ENCODE results near the gene HSPA12A.

The HSPA12A gene

DNA sequence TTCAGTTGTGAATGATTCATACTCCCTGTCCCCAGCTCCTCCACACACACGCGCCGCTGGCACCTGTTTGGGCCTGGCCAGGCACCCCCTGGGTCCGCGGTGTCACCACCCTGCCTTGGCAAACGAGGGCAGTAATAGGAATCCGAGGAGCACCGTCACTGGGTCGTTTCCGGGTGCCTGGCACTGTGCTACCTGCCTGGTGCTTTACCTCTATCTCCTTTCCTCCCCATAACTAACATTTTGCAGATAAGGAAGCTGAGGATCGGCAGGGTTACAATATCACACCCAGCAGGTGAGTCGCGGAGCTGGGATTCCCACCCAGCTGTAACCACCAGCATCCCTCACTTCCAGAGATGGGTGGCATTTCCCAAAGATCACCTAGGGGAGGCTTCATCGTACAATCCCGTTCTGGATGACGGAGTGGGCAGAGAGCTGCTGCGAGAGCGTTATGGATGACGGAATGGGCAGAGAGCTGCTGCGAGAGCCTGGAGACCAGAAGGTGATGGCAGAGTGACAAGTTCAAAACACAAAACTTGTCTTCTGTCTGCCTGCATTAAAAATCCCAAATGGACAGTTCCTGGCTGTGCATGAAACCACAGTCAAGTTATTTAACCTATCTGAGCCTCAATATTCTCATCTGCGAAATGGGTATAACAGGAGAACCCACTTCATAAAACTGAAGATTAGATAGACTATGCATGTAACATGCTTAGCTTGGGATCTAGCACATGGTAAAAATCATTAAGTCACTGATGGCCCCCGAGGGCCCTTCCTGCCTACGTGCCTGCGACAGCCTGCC is 1.1 kb upstream of the HSPA12A start:
- DNase-seq = no peak

DNA sequence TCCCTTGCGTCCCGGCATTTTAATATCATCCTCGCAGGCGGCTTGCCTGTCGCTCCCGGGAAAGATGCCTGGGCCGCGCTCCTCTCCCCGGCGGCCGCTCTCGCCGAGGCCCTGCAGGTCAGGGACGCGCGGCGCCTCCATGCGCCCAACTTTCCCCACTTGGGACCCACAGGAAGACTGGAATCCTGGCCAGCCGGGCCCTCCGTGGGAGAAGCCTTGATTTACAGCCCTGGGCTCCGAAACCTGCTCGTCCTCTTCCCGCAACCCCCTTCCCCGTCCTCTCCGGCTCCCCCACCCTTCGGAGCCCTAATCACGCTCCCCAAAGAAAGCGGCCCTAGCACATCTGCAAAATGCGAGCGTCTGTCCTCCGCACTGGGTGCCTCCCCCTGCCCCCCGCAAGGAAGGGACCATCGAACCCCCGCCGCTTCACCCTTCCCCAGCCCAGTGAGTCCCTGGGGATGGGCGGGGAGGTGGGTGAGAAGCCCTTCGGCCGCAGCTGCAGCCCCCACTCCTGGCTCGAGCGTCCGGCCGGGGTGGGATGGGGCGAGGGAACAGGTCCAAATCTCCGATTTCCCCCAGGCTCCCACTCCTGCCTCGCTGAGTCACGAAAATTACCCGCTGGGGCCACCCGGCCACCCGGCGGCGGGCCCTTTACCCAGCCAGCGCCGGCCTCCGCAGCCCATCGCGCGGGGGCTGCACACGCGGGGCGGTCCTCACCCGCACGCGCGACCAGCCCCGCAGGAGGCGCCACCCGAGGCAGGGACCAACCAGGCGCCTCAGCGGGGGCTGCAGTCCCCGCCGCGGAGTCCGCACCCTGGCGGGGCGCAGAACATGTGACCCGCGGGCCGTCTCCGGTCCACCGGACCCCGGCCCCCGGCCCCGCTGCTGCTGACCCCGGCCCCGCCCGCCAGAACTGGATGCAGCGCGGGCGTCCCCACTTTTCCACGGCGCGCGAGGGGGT is 695 bp downstream of the HSPA12A start:
- DNase-seq = no peak

DNA sequence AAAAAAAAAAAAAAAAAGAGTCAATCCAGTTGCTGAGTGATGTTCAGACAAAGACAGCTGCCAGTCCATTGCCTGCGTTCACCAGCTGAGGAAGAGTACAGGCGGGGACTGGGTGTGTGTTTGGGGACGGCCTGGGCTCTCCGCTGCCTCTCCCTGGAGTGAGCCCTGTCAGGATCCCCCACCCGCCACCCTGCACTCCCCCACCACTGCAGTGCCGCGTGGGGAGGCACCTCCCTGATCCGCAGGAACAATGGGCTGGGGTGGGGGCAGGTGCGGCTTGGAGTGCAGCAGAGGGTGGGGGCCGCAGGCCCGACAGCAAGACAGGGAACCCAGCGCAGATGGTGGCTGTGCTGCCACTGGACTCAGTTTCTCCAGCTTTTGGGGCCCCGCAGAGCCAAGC is 1.4 kb downstream of the HSPA12A start:
- no peak for DNase-seq

DNA sequence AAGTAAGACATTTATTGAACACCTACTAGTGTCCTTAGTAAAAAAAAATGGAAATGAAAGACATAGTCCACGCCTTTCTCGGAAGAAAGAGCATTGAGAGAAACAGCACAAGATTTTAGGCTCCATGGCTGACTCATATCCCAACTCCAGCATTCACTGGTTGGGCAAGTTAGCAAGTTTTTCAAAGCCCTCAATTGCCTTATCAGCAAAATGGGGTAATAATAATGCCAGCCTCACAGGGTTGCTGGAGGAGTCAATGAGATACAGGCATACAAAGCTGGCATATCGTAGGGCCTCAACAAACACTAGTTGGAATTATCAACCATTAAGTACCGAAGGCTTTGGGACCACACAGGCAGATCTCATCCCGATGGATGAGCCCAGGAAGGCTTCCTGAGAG is 4.0 kb downstream of the HSPA12A start:
- DNase-seq = no peak

DNA sequence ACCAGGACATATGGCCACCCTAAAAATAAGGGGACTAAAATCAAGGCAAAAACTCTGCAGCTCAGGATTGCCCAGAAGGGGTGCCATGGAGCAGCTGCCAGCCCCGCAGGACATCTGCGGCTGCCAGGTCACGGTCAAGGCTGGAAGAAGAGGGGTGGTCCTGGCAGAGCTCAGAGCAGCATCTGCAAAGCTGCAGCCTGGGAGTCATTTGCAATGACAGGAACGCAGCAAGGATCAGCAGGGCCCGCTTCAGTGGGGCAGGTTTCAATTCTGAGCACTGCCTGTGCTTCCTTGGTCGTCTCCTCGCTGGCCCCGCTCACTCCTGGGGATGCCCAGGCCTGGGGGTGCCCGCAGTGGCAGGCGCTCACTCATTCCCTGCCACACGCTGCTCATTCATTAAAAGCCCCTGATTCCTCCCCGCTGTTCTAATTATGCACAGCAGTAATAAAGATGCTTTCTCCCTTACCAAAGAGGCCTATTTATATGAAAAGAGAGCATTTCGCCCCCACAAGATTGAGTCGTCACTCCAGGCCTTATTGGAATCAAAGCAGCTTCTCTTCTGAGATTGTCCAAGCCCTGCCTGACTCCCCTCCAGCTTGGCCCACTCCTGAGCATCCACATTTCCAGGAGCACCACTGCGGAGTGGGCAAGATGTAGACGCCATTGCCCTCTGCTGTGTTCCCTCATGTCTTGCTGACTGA is 4.6 kb downstream of the HSPA12A start:
- no peak for DNase-seq

DNA sequence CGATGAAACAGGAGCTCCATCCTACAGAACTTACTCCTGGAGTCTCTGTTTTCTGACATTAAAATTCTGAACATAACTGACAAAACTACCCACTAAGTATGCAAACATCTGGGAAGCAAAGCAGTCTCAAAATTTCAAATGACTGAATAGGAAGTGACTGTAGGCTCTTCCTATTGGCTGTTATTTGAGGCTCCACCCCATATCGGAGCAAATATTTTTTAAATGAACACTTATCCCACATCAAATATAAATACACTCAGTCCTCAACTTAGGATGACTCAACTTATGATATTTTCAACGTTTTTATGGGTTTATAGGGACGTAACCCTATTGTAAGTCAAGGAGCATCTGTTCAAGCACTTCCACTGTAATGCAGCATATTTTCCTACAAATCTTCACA is 8.8 kb downstream of the HSPA12A start:
- DNase-seq = no peak

DNA sequence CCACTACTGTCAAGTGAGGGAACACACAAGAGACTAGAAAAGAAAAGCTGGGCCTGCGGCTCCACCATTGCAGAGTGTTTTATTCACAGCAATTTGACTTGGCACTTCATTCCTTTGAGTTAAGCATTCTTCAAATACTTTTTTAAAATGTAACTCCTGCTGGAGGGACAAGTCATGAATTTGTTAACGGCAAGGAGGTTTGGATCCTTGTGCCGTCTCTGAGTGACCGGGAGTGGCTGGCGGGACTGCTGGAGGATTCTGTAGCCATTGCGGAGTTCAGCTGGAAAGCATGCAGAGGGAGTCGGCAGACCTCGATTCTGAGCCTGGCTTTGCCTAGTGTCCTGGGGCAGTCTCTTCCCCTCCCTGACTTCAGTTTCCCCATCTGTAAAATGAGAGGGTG is 9.8 kb downstream of the HSPA12A start:
- no peak for DNase-seq

DNA sequence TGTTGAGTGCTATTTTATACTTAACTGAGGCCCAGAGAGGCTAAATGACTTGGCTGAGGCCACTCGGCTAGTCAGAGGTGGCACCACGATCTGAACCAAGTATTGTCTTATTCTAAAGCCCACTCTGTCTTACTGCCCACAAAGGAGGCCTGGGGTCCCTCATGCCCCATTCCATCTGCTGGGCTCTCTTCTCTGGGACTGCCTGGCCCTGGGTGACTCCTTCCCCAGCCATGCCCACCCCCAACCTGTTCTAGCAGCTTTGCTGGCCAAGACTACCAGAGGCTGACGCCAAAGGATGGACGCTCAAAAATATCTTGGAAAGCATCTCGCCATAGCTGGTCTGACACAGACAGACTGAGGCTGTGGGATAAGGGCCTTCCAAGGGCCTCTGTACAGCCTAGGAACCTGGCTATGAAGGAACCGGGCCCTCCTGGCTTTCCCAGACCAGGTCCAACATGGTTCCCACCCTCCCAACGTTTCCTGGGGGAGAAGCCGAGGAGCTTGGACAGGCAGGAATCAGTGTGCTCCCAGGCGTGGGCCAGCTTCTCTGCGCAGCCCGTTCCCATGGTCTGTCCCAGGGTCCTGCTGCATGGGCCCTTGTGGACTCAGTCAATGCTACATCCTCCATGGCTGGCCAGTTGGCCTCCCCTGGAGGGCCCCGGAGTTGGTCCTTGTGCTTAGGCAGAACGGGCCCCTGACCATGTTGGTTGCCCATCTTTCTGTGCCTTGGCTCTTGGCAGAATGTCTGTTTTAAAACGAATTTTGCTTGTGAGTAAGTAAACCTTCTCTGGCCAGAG is 11.7 kb downstream of the HSPA12A start:
- no peak for DNase-seq

DNA sequence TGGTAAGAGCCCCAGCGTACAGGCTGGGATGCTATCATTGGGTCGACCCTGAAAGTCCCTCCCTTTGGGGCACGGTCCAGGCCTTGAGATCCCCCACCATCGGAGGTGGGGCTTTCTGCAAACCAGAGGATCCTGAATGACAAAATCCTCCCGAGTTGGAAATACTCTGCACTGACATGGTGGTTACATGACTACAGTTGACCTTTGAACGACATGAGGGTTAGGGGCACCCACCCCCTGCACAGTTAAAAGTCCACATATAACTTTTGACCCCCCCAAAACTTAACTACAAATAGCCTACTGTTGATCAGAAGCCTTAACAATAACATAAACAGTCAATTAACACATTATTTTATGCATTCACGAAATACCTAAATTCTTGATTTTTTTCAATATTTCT is 13.1 kb downstream of the HSPA12A start:
- no peak for DNase-seq

DNA sequence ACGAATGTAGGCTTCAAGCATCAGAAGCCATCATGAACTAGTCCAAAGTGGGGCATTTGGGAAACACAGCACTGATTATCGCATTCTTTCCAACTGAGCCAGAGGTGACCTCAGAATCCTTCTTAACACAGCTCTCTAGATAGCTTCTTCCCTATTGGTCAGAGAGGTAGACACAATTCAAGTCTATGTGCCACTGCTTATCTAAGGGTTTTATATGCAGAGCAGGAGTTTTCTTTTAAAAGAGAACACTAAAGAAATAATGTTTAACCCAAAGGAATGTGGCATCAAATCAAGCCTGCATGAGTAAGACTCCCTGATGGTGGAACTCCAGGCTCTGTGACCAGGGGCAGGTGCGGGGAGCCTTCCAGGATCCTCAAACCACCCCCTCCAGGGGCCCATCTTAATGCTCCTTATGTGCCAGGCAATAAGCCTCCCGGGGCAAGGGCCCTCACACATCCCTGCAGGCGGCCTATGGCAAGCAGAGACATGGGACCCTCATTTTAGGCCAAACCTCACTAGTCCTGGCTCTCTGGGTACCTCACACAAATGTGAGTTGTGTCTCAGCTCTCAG is 13.8 kb downstream of the HSPA12A start:
- DNase-seq = no peak

DNA sequence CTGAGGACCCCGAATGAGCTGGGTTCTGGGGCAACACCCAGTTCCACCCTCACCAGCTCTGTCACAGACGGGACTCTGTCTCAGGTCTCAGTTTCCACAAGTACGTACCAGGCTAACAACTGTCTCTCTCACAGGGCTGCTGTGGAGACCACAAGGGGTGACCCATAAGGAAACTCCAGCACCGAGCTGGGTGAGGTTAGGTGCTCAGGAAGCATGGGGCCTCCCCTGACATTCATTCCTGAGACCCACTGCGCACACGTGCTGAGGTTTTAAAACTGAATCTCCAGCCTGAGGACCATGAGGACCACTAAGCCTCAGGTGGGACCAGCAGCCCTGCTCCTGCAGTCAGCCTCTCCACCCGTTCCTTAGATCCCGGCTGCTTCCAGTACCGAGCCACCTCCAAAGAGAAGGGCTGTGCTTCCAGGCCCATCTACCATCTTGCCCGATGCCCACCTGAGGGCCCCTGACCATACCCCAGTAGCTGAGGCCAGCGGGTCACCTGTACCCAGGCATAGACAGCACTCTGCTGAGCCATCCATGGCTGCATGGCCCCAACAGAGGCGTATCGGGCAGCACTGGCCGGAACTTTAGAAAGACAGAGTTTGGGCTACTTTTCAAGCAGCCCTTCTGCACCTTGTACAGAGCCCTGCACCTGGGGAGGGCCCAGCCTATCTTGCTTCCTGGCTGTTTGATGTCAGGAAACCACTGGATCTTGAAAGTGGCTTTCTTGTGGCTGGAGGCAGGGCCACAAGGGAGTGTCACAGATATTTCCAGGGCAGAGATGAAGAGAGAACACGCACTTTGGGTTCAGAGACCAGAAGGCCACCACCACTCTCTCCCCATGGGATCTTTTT is 18.7 kb downstream of the HSPA12A start:
- no peak for DNase-seq

DNA sequence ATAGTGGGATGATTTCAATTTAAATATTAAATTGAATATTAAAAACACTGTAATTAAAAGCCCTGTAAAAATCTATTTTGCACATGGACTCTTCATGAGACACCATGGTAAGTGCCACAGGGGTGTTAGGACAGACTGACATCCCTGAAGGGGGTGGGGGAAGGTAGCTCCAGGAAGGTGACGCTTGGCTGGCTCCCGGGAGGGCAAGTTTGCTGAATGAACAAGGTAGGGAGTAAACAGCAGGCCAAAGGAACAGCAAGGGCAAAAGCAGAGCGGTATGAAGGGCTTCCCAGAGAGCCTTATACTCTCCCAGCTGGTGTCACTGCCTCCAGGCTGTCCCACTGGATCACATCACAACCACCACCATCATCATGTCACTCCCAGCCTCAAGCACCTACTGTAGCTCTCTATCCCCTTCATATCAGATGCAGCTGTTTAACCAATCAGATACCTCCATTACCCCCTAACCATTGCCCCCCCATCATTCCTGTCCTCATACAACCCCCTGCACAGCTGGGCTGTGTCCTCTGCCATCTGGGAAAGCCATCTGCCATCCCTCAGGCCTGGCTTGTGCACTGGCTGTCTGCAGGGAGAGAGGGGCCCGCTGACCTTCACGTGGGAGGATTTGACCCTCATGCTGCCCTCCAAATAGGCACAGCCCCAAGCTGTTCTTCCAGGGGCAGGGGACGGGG is 19.5 kb downstream of the HSPA12A start:
- no peak for DNase-seq

DNA sequence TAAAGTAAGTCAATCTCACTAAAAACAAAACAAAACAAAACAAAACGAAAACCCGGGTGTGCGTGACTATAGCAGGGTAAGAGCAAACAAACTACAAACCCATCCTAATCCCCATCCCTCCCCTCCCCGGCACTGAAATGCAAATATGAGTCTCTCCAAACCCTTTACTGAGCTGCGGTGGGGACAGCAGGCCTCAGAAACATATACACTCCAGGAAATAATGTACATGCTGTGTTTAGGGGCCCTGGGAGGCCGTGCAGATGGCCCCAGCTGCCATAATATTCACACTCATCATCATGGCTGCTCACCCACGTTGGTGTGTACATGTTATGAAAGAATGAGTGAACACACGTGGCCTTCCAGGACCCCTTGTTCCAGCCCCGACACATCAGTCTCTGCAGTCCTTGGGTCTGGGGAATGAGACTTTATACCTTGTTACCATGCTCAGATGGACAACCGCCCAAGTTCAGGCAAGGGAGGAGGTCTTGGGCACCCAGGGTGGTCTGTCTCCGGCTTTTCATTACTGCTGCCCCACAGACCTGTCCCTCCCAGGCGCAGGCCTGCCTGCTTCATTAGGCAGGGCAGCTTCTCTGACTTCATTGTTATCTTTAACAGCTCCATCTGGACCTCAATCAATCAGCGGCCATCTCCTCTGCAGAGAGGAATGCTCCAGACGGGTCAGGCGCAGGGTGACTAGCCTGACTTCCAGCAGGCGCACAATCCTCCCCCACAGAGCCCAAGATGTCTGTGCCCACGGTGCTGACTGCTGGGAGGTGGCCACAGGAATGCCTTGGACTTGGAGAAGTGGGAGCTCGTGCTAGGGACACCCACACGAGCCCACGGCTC is 20.6 kb downstream of the HSPA12A start:
- no peak for DNase-seq

DNA sequence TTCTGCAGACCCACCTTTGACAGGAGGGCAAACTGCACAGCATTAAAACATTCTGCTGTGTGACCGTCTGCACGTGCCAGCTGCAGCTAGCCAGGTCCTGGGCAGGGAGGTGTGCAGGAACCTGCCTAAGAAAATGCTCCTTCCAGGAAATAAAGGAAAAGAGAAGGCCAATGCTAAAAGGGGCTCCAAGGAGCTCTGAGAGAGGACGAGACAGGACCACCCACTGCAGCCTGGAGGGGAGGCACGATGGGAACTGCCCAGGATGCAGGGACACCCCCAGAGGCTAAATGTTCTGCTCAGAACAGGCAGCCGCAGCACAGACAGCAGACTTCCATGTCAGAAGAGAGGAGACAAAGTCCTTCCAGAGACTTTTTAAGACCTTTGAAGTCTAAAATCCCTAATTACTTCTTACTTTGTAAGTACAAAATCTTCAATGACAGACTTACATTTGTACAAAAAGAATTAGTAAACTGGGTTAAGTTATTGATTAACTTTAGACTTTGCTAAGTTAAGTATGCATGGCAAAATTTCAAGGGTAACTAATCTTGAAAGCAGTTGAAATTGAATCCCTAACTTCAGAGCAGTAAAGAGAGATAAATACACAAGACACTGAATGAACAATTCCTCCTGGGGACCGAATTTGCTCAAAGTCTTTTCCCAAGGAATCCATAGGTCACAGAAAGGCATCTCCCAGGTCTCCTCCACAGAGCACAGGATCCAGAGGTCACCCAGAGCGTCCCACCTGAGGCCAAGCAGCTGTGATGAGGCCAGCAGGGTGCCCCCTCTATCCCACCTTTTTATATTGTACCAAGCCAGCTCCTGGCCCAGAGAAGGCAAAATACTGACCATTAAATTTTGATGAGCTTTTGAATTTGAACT is 21.5 kb downstream of the HSPA12A start:
- DNase-seq = no peak

DNA sequence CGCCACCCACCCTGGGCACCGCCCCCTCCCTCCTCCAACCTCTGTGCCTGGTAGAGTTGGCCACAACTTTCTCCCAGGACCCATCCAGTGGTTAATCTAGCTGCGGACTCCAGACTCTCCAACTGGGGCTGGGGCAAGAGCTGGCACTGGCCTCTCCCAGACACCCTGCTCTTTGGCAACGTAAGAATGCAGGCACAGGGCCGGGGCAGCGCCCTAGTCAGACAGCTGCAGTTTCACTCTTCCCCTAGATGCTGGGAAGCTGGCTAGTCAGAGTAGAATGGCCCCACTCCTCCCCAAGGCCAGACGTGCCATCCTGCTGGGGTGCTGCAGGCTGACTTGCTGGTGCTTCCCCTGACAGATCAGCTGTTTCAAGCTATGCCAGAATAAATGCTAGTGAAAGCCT is 22.1 kb downstream of the HSPA12A start:
- no peak for DNase-seq

DNA sequence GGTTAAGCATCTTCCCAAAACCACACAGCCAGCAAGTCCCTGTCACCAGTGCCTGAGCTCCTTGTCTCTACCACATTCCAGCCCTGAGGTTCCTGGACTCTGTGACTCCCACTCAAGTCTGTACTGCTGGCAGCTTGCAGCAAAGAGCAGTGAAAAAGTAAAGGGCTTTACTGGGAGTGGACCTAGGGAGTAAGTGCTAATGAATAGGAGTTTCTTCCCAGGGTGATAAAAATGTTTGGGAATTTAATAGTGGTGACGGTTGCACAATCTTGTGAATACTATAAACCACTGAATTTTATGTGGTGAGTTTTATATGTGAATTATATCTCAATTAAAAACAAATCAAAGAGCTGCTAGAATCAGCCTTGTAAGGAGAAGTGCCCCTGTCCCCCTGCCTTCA is 22.6 kb downstream of the HSPA12A start:
- DNase-seq = no peak

DNA sequence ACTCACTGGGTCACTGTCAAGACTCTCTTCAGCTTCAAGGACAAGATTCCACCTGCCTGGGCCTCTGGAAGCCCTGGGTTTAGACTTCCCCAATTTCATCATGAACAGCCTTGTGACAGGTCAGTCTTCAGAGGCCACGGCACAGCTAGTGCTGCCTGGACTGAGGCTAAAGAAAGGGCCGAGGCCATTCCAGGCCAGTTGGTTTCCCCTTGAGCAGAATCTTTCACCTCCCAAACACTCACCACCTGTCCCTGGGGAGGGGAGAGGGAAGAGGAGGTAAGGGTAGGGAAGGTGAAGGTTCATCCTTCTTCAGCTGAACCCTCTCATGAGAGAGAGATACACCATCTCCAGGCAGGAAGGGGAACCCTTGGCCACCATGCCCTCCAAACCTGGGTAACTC is 24.3 kb downstream of the HSPA12A start:
- DNase-seq = no peak

DNA sequence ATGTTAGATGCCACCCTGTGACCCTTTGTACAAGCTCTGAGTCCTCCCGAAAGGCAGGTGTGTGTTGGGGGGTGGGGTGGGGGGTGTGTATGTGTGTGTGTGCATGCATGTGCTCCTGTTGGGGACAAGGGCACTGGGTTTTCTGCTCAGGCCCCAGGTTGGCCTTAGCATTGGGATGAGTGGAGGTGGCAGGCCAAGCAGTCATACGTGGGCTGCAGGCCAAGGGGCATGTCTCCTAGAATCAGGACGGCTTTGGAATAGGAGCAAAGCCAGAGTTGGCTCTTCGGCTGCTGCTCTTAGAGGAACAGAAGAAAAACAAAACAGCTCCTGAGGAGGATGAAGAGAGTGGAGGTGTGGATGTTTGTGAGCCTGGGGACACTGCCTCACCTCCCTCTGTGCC is 26.0 kb downstream of the HSPA12A start:
- no peak for DNase-seq

All from NCI-H146 (cell line).